Activated T-cell treated with anti-CD3 and anti-CD28 coated beads, Interleukin-2, amount 50 U/mL, for 72 hours (primary cell): ENCODE data around the gene LRRIQ1. TPM values are rescaled to one million over a fixed set of nuclear protein-coding genes. Genes with fewer than 3 reads are reported as not detected.
A peak's percentile ranks its signal among the peaks of the same experiment; 100 is the strongest.

Experiments used
- ATAC-seq, 2 donors: fragments of 150-1000 bp; cut with Tn5 transposase; replicated peaks in 1 of 2; 2 replicates each; pipeline ENCODE4 v1.10.0; 2021; ENCODE audit warnings: moderate library complexity in 2 of 2, mild to moderate bottlenecking in 1 of 2
- DNase-seq, 2 donors: peaks; one replicate each; pipeline ENCODE4 v3.0.0; 2021 to 2022; ENCODE audit warnings: mixed read lengths in 1 of 2
- H3K27ac Mint-ChIP-seq: one replicate; pipeline ENCODE4 v1.8.0; 2022; ENCODE audit warnings: mild to moderate bottlenecking, moderate library complexity, mixed read lengths
- H3K27me3 Mint-ChIP-seq: one replicate; pipeline ENCODE4 v1.8.0; 2022; ENCODE audit warnings: low read depth, mixed read lengths
- H3K36me3 Mint-ChIP-seq, 2 donors: one replicate each; pipeline ENCODE4 v1.8.0; 2022; ENCODE audit warnings: mixed read lengths in 2 of 2, mild to moderate bottlenecking in 1 of 2; ENCODE audit not compliant: insufficient read depth in 2 of 2
- H3K4me1 Mint-ChIP-seq: one replicate; pipeline ENCODE4 v1.8.0; 2022; ENCODE audit warnings: low read depth, mixed read lengths
- H3K4me3 Mint-ChIP-seq, 2 donors: one replicate each; pipeline ENCODE4 v1.8.0; 2022; ENCODE audit warnings: mild to moderate bottlenecking in 2 of 2, mixed read lengths in 2 of 2, moderate library complexity in 2 of 2
- H3K9me3 Mint-ChIP-seq, 2 donors: one replicate each; pipeline ENCODE4 v1.8.0; 2022; ENCODE audit warnings: mixed read lengths in 2 of 2
- total RNA-seq, 2 donors: library from RNA; stranded (reverse); gene quantifications; one replicate each; pipeline ENCODE4 v1.2.3, GENCODE V29; 2022

Gene LRRIQ1
- total RNA-seq, 2 donors from 2014 or later, result not detected

DNA sequence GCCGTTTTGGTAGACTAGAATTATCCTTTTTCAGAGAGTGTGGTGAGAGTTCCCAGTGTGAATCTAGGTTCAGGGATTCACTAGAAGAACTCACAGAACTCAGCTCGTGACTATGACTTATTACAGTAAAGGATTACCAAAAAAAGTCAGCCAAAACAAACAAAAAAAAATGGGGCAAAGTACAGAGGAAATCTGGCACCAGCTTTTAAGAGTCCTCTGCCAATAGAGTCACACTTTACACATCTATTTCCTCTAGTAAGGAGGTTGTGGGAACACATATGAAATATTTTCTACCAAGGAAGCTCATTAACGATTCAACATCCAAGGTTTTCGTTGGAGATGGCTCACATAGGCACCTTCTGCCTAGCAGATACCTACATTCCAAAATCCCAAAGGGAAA lies 28.3 kb upstream of the LRRIQ1 start:
- Mint-ChIP-seq H3K27ac (no peak overlapping the region), H3K4me3 (no peak overlapping the region), H3K27me3 (no peaks in the 10 kb centered on the region), H3K4me1 (no peaks in the 10 kb centered on the region), H3K36me3 (no peaks in the 10 kb centered on the region), H3K9me3 (no peaks in the 10 kb centered on the region)
- no peak for ATAC-seq
- no peak for DNase-seq

DNA sequence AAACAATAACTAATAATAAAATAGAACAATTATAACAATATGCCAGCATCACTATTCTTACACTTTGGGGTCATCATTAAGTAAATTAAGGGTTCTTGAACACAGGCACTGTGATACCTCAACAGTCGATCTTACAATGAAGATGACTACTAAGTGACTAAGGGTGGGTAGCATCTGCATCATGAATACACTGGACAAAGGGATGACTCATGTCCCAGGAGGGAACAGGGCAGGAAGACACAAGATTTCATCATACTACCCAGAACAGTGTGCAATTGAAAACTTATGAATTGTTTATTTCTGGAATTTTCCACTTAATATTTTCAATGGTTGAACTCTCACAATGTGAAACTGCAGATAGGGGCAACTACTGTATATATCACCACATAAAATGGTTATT lies 19.7 kb upstream of the LRRIQ1 start:
- H3K9me3 Mint-ChIP-seq, result no peaks in the 10 kb centered on the region

DNA sequence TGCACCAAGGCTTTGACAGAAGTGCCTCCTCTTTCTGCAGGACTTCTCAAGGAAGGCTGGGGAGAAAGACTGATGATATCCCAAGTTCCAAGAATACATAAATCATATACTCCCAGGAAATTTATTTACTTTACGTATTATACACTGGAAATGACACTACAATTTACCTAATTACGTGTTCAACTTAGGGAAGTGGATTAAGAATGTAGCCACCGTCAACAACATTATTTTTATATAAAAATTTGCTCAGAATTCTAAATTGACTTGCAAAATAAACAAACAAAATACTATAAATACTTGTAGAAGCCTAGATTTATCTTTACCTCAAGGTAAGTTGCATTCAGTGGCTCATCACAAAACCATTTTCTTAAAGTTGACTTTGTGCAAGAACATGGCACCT lies 19.0 kb upstream of the LRRIQ1 start:
- DNase-seq, result no peak
- ATAC-seq, result no peak
- H3K4me3 Mint-ChIP-seq, result no peak overlapping the region
- H3K27ac Mint-ChIP-seq, result no peak overlapping the region
- no peaks in the 10 kb centered on the region for H3K9me3 Mint-ChIP-seq
- no peaks in the 10 kb centered on the region for H3K27me3 Mint-ChIP-seq
- H3K36me3 Mint-ChIP-seq, result no peaks in the 10 kb centered on the region
- H3K4me1 Mint-ChIP-seq, result no peaks in the 10 kb centered on the region

More for the DNA sequence above, 19.7 kb upstream of the LRRIQ1 start:
- Mint-ChIP-seq H3K4me1 (no peaks in the 10 kb centered on the region), H3K4me3 (no peak overlapping the region), H3K36me3 (no peaks in the 10 kb centered on the region), H3K27me3 (no peaks in the 10 kb centered on the region), H3K27ac (no peak overlapping the region)
- DNase-seq, result no peak
- ATAC-seq, result no peak

DNA sequence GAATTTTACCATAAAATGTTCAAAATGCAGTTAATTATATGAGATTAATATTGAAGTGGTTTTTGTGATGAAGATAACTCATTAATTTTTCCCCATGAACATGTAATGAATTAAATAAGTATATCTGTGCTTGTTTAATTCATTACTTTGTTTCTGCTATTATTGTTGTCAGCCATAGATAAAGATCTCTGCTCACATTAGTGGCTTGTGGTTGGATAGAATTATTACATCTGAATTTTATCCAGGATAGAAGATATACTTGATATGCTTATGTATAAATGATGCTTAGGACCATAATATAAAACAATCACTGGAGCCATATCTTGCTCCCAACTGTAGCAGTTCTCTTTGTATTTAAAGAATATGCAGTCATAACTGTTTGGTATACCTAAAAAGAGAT lies 18.5 kb upstream of the LRRIQ1 start:
- Mint-ChIP-seq H3K27ac (no peak overlapping the region), H3K27me3 (no peaks in the 10 kb centered on the region), H3K36me3 (no peaks in the 10 kb centered on the region), H3K4me3 (no peak overlapping the region), H3K4me1 (no peaks in the 10 kb centered on the region), H3K9me3 (no peaks in the 10 kb centered on the region)
- DNase-seq (no peak), ATAC-seq (no peak)

DNA sequence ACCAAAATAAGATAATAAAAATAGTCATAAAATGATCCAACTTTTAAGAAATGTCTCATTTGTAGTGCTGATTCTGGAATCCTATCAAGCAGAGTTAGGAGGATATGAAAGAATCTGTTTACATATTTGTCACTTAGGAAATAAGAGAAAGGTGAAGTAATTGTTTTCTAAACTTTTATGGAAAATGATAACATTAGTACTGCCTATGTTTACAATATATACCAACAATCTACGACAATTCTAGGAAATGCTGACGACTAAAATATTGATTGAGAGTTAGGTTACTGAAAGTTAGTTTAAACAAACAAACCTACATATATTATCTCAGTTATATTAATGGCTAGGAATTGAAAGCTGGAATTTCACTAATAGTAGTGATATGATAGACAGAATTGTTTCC lies 18.1 kb upstream of the LRRIQ1 start:
- ATAC-seq, result no peak
- Mint-ChIP-seq H3K27ac (no peak overlapping the region), H3K36me3 (no peaks in the 10 kb centered on the region), H3K4me1 (no peaks in the 10 kb centered on the region), H3K9me3 (no peaks in the 10 kb centered on the region), H3K4me3 (no peak overlapping the region), H3K27me3 (no peaks in the 10 kb centered on the region)
- no peak for DNase-seq

DNA sequence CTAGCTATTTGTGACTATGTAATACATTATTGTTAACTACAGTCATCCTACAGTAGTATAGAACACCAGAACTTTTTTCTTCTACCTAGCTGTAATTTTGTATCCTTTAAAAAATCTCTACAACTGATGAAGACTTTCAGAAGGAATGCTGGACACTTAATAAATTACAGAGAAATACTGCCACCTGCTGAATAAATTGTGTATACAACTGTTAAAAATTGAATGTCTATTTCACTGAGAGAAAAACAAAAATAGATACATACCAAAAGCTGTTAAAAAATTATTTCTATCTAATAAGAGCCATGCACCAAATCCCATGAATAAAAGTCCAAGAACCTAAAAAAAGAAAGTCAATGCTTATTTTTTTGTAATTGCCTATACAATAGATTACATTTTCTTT lies 6.7 kb upstream of the LRRIQ1 start:
- H3K36me3 Mint-ChIP-seq, result no peaks in the 10 kb centered on the region
- DNase-seq (no peak), ATAC-seq (no peak)
- H3K9me3 Mint-ChIP-seq, result no peaks in the 10 kb centered on the region
- no peak overlapping the region for H3K27ac Mint-ChIP-seq
- no peak overlapping the region for H3K4me3 Mint-ChIP-seq
- peaks cover 16% of the 10 kb centered on the region for H3K27me3 Mint-ChIP-seq
- H3K4me1 Mint-ChIP-seq, result no peaks in the 10 kb centered on the region

DNA sequence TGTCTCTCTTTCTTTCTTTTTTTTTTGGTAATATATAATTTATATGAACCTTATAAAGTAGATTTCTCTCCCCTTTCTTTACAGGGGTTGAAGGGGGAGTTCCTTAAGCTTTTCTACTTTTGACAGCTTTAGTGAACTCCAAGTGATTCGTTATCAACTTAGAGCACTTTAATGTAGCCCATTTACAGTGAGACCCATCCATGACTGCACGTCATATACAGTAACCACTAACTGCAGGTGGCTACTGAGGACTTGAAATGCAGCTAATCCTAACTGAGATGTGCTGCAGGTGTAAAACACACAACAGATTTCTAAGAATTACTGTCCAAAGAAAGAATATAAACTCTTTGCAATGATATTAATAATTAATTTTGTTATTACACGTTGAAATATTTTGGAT lies 582 bp downstream of the LRRIQ1 start:
- DNase-seq, result no peak
- Mint-ChIP-seq H3K36me3 (no peaks in the 10 kb centered on the region), H3K9me3 (no peaks in the 10 kb centered on the region), H3K27me3 (peaks cover 19% of the 10 kb centered on the region), H3K27ac (no peak overlapping the region), H3K4me3 (peak overlapping the region; percentile 81 to 88), H3K4me1 (peaks cover 6% of the 10 kb centered on the region)
- no peak for ATAC-seq

DNA sequence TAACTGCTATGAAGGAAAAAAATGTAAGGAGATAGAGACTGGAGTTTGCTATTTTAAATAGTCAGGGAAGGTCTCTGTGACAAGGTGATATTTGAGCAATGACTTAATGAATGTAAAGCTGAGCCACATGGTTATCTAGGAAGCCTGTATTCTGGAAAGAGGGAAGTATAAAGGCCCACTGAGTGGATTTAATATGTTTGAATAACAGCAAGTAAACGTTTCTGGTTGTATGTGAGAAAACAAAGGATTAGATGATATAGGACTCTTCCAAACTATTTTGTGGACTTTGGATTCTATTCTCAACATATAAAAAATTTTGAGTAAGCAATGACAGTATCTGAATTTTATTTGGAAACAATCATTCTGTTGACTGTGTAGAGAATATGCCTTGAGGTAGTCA lies 5.2 kb downstream of the LRRIQ1 start:
- Mint-ChIP-seq H3K27me3 (peaks cover 6% of the 10 kb centered on the region), H3K27ac (no peak overlapping the region), H3K4me3 (no peak overlapping the region), H3K4me1 (no peaks in the 10 kb centered on the region), H3K9me3 (no peaks in the 10 kb centered on the region), H3K36me3 (no peaks in the 10 kb centered on the region)
- ATAC-seq, result no peak
- no peak for DNase-seq

DNA sequence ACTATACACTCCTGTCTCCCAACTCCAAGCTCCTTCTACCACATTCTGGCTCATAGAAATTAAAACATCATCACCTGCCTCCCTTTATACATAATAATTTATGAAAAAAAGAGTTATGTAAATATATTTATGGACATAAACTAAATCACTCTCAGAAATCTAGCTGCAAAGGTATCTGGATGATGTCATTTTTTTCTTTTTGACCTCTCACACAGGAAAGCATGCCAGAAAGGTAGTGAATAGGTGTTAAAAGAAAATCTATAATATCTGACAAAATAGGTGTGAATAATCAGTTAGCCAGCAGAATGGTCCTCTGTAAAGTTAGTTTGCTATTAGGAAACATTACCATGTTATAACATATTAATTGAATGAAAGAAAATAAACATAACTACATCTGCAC lies 7.7 kb downstream of the LRRIQ1 start:
- no peaks in the 10 kb centered on the region for H3K4me1 Mint-ChIP-seq
- no peaks in the 10 kb centered on the region for H3K9me3 Mint-ChIP-seq
- ATAC-seq, result no peak
- no peak overlapping the region for H3K4me3 Mint-ChIP-seq
- H3K36me3 Mint-ChIP-seq, result no peaks in the 10 kb centered on the region
- no peak overlapping the region for H3K27ac Mint-ChIP-seq
- H3K27me3 Mint-ChIP-seq, result no peaks in the 10 kb centered on the region
- DNase-seq, result no peak

DNA sequence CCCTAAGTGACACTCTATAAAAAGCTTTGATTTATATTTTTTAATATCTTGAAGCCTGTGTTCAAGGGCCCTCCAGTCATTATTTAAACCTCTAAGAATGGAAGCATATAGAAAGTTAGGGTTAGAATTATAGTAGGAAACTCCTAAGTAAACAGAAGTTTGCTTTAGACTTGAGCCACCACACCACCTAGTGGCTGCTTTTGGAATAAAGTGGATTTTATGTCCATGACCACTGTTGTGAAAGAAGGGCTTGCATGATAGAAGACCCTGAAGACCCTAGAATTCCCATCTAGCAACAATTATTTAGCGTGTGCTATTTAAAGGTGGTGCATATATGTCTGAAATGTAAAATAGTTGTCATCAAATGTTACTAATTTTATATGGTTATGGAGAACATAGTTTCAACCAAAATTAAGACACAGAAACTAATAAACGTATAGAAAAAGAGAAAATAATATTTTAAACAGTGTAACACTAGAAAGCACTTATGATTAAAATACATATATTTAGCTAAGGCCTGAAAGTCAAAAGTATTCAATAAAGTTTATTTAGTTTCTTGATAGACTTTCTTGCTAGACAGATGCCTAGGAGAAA lies 21.3 kb downstream of the LRRIQ1 start:
- Mint-ChIP-seq H3K9me3 (no peaks in the 10 kb centered on the region), H3K27me3 (peaks cover 7% of the 10 kb centered on the region), H3K27ac (no peak overlapping the region), H3K4me1 (no peaks in the 10 kb centered on the region), H3K36me3 (no peaks in the 10 kb centered on the region), H3K4me3 (no peak overlapping the region)
- DNase-seq (peak; percentile 18 to 35), ATAC-seq (no peak)

DNA sequence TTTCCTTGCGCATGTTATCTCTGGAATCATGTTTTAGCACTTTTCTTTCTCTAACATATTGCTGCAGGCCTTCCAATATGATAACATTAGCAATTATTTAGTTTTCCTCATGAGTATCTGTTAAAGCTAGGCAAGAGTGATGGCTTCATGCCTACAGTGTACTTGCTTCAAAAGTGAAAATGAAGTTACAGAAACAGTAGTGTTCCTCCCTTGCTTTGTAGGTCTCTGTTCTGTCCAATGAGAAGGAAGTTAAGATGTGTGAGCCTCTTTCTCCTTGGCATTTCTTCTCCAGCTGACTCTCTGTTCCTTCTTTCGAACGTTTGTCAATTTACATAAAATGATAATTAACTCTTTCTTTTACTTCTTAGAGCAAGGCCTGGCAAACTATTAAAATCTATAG lies 22.2 kb downstream of the LRRIQ1 start:
- peaks cover 7% of the 10 kb centered on the region for H3K27me3 Mint-ChIP-seq
- DNase-seq (no peak), ATAC-seq (no peak)
- no peaks in the 10 kb centered on the region for H3K36me3 Mint-ChIP-seq
- no peak overlapping the region for H3K4me3 Mint-ChIP-seq
- H3K9me3 Mint-ChIP-seq, result no peaks in the 10 kb centered on the region
- no peaks in the 10 kb centered on the region for H3K4me1 Mint-ChIP-seq
- H3K27ac Mint-ChIP-seq, result no peak overlapping the region

DNA sequence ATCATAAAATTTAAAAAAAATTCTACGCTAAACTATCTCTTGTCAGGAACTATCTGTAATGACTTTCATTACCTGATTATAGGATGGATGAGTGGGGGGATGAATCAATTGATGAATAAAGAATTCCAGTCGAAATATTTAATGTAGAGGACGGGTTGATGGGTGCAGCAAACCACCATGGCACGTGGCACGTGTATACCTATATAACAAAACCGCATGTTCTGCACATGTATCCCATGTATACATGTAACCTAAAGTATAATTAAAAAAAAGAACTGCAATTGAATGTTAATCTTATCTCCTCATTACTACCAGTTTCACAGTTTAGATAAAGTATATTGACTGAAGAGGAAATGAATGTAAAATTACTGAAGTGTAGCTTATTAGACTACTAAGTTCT lies 23.4 kb downstream of the LRRIQ1 start:
- Mint-ChIP-seq H3K4me3 (no peak overlapping the region), H3K4me1 (no peaks in the 10 kb centered on the region), H3K9me3 (no peaks in the 10 kb centered on the region), H3K36me3 (no peaks in the 10 kb centered on the region), H3K27ac (no peak overlapping the region), H3K27me3 (peaks cover 7% of the 10 kb centered on the region)
- DNase-seq (no peak), ATAC-seq (no peak)

DNA sequence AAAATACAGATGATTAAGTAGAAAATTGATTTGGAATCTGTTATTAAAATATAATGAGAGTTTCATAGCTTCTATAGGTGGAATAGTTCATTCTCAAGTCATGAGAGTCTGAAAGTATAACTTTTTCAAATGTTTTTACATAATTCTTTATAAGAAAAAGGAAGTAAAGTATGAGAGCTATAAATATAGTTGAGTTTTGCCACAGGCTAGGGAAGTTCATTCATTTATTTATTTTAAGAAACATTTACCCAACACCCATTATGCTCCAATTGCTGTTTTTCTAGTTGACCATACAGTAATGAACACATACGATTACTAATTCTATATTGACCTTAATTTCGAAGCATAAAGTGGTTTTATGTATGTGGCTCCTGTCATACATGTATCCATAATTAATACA lies 24.8 kb downstream of the LRRIQ1 start:
- no peaks in the 10 kb centered on the region for H3K9me3 Mint-ChIP-seq
- H3K4me3 Mint-ChIP-seq, result no peak overlapping the region
- no peak for ATAC-seq
- H3K27ac Mint-ChIP-seq, result no peak overlapping the region
- H3K4me1 Mint-ChIP-seq, result no peaks in the 10 kb centered on the region
- H3K27me3 Mint-ChIP-seq, result no peaks in the 10 kb centered on the region
- DNase-seq, result no peak
- no peaks in the 10 kb centered on the region for H3K36me3 Mint-ChIP-seq

DNA sequence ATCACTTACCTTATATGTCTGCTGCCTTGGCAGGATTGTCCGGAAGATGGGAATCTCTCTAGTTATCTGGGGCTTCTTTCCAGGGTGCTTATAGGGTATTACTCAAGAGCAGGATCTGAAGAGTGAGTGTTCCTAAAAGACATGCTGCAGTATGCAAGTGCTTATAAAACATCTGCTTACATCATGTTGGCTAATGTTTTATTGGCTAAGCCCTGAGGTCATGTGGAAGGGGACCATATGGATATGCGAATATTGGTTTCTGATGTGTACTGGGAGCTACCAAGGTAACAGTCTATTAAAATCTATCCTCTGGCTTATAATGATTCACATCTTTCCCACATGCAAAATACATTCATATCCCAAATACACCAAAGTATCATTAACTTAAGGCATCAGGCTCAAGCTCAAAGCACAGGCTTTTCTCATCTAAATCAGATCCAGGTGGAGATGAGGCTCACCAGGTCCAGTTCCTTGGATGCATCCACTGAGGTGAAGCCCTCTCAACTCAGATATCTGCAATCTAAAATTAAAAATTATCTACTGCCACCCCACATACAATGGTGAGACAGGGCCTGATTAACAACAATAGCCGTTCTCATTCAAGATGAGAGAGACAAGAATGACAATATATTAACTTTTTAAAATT lies 29.8 kb downstream of the LRRIQ1 start:
- Mint-ChIP-seq H3K27me3 (no peaks in the 10 kb centered on the region), H3K36me3 (no peaks in the 10 kb centered on the region), H3K4me3 (no peak overlapping the region)

More for the DNA sequence above, 29.8 kb downstream of the LRRIQ1 start:
- Mint-ChIP-seq H3K9me3 (peaks cover 0 to 2% of the 10 kb centered on the region in 2 donors), H3K4me1 (no peaks in the 10 kb centered on the region), H3K27ac (no peak overlapping the region)
- no peak for DNase-seq
- ATAC-seq, result no peak
